ENCODE results near the gene PSTPIP2.

DNA sequence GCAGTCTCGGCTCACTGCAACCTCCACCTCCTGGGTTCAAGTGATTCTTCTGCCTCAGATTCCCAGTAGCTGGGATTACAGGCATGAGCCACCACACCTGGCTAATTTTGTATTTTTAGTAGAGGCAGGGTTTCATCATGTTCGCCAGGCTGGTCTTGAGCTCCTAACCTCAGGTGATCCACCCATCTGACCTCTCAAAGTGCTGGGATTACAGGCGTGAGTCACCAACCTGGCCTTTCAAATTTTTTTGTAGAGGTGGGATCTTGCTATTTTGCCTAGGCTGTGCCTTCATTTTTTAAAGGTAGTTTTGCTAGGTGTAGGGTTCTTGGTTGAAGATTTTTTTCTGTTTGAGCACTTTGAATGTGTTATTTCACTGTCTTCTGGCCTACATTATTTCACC, 38.3 kb upstream of the PSTPIP2 start:
- TF ChIP-seq, protein P1, sequence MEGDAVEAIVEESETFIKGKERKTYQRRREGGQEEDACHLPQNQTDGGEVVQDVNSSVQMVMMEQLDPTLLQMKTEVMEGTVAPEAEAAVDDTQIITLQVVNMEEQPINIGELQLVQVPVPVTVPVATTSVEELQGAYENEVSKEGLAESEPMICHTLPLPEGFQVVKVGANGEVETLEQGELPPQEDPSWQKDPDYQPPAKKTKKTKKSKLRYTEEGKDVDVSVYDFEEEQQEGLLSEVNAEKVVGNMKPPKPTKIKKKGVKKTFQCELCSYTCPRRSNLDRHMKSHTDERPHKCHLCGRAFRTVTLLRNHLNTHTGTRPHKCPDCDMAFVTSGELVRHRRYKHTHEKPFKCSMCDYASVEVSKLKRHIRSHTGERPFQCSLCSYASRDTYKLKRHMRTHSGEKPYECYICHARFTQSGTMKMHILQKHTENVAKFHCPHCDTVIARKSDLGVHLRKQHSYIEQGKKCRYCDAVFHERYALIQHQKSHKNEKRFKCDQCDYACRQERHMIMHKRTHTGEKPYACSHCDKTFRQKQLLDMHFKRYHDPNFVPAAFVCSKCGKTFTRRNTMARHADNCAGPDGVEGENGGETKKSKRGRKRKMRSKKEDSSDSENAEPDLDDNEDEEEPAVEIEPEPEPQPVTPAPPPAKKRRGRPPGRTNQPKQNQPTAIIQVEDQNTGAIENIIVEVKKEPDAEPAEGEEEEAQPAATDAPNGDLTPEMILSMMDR (IDR thresholded peaks at IDR 0.05), result no peak
- no peak for TF ChIP-seq POLR2A (IDR thresholded peaks at IDR 0.05)
